SK-N-SH (cell line): ENCODE measurements around the gene TPST2.

Experiments used
- MXI1 ChIP-seq: IDR thresholded peaks from 2 replicates; pipeline ENCODE4 v1.6.1; 2012; ENCODE audit warnings: mild to moderate bottlenecking, low read depth, low read length, improper control_type of control experiment
- TAF1 ChIP-seq: IDR thresholded peaks from 2 replicates; pipeline ENCODE4 v1.6.1; 2012; ENCODE audit warnings: low read depth, mild to moderate bottlenecking, low read length, moderate library complexity, borderline replicate concordance

- no peak for TF ChIP-seq TAF1
- TF ChIP-seq MXI1: no peak
These were observed 112.6 kb downstream of the TPST2 start for GRCh38 chr22:26477341-26477731.
